Fibroblast of skin of scalp (primary cell): ENCODE results near the gene SLC26A2. TPM values are rescaled to one million over a fixed set of nuclear protein-coding genes. Genes with fewer than 3 reads are reported as not detected.
A peak's percentile ranks its signal among the peaks of the same experiment; 100 is the strongest.

ENCODE experiments used
- DNase-seq: peaks from one replicate; pipeline ENCODE4 v3.0.0-alpha.2; 2013
- polyA plus RNA-seq, 2 experiments: library from polyadenylated mRNA; unstranded; fragments of 120-200 nt; gene quantifications; one replicate each; pipeline ENCODE4 v1.2.1, GENCODE V29; 2013; ENCODE audit not compliant: insufficient read length in 2 of 2

Gene SLC26A2
- polyA plus RNA-seq (2013, experiment 1 of 2; ENCODE audit: insufficient read length): 7.1 TPM
- polyA plus RNA-seq (2013, experiment 2 of 2; ENCODE audit: insufficient read length): 8.9 TPM

DNA sequence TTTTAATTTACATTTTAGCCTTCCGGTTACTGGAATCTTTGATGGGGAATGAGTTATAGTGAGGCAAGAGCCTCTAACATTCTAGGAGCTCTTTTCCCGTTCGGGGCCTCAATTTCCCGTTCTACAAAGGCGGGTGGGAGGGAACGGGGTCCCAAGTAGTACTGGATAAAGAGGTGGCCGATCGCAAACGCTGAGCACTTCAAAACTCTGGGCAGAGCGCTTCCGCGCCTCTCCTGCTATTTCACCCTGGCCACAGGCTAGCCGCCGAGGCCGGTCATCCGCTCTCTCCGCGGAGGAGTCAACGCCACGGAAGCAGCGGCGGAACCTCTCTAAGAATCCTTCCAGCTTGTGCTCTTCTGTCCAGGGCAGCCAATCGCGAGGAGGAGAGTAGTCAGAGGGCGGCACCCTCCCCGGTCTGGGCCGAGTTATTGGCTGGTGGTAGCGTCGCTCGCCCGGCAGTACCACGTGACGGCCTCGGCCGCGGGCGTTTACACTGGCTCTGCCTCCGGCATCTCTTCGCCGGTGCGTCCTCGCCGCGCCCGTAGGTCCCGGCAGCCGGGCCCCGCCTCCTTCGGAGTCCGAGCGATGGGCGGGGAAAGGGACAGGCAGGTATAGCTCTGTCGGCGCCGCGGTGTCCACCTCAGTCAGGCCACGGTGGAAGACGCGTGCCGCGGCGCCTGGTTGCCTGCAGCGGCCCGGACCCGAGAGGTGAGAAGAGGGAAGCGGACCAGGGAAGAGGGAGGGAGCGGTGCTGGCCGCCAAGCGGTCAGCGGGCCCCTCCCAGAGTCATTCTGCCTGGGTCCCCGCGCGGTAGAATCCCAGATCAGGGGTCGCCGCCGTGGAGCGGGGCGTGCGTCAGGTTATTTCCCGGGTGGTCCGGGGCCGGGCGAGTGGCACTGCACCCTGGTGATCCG, at the start of gene SLC26A2:
SLC26A2 (plus strand) TSS at position 487 of the 914 bp plus-strand sequence. CDS start 16,895 bp downstream, outside the sequence.
- peak; percentile 98 for DNase-seq

DNA sequence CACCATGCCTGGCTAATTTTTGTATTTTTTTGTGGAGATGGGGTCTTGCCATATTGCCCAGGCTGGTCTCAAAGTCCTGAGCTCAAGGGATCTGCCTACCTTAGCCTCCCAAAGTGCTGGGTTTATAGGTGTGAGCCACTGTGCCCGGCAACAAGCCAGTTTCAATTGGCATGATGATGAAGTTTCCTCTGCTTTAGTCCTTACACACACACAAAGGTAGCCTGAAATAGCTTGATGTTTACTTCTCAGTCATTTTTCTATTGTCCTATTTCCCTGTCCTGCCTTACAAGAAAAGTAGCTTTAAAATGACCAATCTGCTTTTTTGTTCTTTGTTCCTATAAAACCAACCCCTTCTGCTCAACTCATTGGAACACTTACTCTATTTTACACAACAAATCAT, 49.5 kb upstream of the SLC26A2 start:
- DNase-seq: no peak

DNA sequence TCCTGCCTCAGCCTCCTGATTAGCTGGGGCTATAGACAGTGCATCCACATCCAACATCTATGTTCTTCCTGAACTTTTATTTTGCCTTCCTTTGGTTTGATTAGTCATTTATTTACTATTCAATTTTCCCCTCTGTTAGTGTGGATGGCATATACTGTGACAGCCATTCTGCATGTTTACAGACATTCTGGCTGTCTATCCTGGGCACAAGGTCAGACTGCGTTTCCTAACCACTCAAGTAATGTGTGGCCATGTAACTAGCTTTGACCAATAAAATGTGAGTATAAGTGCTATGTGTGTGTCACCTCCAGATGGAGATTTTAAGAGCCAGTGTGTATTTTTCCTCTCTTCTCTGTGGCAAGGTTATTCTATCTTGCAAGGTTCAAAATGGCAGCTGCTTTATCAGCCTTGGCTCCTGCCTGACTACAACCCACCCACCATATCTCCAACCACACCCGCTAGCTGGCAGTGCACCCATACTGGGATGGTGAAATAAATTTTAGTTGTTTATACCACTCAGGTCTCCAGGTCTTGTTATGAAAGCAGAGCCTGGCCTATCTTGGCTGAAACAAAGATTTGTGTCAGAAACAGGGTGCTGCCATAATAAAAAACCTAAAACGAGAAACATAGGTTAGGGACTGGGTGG, 48.2 kb upstream of the SLC26A2 start:
- DNase-seq: no peak

DNA sequence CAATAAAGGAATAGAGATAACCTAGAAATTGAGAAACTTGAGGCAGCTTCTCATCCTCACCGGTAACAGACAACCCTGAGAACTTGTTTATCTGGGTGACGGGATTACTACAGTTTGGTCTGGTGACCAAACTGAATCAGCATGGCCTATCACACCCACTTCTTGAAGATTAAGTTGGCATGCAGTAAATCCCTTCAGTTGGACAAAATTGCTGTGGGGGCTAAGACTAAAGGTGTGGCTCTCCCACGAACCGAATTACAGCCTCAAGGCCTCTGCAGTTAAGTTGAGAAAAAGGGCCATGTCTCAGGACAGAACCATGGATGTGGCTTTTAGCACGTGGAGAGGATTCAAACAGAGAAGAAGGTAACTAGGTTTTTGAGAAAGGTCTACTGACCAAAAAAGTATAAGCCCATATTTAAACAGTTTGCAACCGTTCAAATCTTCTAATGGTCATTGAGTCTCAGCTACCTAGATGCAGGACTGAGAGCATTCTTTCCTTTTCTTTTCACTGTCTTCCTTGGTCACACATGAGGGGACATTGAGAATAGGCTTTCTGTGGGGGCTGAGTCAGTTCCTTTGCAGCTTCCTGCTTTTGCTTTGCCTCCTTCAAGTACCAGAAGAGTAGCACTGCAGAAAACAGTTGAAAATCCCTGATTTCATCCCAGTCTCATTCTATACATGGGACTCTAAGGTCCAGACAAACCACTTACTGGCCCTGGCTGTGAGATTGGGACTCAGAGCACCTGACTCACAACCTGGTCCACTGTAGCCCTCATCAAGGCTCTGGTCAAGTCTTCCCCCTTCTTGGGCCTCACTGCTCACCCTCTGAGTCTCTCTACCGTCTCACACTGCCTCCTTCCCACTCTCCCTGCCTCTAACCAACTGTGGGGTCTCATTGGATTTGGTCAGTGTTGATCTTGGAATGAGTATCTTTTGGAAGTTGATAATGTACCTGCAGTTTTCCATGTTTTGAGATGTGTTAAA, 46.8 kb upstream of the SLC26A2 start:
- no peak for DNase-seq

DNA sequence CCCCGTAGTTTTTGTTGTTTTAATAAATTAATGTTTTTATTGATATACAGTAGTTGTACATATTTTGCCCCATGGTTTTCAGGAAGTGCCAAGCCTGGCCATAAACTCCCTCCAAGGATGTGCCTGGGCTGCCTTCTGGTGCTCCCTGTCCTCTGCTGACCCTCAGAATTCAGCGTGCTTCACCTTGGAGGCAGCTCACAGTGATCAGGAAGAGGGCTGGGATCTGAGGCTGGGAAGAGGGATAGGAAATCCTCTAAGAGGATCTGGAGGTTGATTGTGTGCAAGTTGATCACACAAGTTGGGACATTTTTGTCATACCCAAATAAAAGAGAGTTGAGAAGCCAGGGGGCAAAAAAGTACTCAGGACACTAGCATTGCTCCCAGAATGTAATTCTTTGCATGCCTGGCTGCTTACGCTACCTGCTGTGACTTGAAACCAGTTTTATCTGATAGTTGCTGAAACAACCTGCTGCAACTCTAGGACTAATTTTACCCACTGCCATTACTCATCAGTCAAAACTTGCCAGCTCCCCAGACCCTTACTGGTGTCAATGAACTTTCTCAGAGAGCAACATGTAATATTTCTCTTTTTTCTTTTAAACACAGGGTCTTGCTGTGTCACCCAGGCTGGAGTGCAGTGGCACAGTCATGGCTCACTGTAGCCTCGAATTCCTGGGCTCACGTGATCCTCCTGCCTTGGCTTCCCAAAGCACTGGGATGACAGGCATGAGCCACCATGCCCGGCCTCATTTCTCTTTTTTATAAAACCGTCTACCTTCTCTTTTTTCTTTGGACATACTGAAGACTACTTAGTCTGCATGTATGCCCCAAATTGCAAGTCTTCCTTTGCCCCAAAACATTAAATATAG, 44.9 kb upstream of the SLC26A2 start:
- DNase-seq: peak; percentile 31

DNA sequence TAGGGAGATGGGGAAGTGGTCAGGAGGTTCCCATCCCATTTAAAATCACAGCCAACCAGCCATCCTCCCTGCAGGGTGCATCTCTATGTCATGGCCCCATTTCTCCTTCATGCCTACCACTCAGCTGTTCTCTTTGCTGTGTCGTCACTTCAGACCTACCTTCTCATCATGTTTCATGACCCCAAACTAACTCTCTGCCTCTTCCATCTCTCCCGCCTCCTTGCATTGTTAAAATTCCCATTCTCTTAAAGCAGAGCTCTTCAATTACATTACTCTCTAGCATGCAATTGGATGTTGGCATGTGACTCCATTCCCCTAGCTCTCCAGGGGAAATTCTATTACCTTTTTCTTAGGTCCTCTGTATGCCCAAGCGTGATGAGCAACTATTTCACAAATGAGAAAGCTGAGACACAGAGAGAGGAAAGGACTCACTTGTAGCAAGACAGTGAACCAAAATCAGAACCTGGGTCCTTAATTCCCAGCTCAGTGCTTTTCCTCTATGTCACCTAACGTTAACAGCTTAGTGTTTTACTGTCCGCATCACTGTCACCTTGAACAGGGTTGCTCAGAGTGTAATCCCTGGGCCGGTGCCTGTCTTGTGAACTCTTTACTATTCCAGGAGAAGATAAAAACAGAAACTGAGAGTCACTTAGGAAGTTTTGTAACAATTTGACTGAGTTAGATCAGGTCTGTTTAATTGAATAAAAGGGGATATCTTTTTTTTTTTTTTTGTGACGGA, 44.1 kb upstream of the SLC26A2 start:
- DNase-seq: peak; percentile 15

DNA sequence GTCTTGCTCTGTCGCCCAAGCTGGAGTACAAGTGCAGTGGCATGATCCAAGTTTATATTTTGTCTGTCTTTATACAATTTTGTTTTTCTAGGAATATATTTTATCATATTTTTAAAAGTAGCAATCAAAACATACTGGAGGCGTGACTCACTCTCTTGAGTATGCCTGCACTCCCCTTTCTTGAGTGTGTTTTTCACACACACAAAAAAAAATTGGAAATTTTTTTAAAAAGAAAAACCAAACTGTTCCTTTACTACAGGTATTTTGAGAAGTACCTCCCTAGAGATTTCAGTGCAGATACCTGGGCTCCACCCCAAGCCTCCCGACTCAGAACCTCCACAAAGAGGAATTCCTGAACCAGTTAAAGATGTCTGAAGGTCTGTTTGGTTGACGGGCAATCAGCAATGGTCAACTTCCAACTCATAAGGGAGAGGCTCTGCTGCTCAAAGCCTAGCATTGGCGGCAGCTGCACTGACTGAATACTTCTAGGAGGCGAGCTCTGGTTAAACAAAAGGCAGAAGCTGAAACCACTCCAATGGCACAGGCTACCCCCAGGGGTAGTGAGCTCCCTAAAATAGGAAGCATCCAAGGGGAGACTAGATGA, 43.4 kb upstream of the SLC26A2 start:
- peak; percentile 41 for DNase-seq

DNA sequence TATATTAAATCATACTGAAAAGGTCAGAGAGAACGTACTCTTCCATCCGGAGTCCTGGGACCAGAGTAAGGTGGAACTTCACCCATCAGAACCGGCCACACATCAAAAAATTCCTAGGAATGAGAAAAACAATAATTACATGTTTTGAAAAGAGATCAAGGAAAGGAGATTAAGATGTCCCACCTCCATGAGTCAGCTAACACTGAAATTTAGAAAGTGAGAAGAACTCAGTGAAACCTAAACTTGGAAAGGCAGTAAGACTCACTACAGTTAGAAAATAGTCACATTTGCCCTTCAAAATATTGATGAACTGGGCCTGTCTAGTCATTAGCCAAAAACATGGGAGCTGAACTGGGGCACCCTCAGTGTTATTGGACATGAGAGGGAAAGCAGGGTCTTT, 39.0 kb upstream of the SLC26A2 start:
- DNase-seq: no peak

DNA sequence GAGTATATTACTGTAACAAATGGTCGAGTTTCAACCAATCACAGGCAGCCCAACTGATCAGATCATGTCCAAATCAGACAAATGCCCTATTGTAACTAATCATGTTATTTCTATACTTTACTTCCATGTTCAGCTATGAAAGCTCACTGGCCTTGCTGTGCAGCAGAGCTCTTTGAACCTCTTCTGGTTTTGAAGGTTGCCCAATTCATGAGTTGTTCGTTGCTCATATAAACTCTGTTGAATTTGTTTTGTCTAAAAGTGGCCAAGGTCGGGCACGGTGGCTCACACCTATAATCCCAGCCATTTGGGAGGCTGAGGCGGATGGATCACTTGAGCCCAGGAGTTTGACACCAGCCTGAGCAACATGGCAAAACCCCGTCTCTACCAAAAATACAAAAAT, 37.6 kb upstream of the SLC26A2 start:
- DNase-seq: no peak

DNA sequence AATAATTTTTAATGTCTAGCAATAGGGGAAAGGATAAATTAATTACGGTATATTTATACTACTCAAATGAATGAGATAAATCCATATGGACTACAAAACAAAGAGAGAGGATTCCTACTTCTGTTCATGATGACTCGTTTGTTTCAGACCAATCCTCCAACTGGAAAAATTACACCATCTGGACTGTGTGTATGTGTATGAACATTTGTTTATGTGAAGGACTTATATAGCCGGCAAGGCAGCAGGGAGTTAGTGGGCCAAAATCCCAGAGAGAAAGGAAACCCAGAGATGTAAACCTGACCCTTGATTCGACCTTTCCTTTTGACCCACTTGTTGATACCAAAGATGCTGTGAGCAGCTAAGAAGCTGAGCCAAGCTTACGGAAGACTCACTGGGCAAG, 36.1 kb upstream of the SLC26A2 start:
- DNase-seq: no peak

DNA sequence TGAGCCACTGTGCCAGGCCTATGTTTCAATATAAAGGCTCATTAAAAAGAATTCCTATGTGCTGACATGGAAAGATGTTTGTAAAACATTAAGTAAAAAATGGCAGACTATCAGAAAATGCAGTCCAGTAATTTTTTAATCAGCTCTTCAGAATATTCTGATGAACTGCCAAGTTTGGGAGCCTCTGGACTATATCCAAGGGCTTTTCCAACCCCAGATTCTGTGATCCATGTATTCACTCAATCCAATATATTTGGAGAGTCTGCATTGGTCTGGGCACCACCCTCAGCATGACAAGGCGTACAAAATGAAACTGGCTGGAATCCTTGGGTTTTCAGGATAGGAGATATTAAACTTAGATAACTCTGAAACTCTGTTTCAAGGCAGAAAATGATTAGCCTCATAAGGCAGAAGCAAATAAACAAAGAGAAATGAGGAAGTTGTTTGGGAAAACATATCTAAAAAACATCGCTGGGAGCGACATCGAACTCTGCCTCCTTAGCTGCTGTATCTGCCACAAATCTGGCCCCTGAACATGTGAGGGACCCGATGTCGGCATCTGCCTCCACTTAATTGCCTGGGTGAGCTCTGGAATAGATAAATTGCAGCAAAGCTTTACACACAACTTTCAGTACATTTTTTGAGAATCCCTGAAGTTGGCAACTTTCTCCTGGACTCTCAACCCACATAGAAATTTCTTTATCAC, 30.4 kb upstream of the SLC26A2 start:
- DNase-seq: no peak

DNA sequence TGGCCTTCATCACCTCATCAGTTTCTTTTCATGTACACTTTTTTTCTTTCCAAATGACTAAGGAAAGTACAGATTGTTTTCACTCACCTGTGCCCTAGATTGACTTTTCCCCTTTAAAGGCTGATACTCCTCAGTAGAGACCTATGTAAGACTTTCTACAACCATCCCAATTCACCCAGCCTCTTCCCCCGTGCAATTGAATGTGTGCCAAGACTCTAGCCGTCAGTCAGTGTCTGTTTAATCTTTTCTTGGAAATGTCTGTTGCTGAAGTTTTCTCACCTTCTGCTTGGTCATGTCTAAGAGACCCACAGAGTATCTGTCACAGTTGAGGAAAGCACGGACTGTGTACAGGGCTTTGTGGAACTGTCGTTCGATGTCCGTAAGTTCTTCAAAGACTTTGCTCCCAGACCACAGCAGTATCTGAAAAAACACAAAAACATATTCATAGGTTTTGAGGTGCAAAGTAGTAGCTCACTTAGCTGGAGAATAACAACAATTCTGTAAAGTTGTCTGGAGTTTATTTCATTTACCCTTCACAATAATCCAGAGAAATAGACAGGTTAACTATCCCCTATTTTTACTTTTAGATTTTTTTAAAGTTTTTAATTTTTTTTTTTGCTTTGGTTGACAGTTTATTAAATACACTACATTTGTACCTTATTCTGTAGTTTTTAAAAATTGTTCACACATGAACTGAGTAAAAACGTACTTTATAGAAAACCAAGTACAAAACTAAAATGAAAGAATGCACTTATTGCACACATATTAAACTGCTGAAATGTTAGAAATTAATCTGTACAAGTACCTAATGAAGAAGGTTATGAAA, 29.6 kb upstream of the SLC26A2 start:
- DNase-seq: no peak

DNA sequence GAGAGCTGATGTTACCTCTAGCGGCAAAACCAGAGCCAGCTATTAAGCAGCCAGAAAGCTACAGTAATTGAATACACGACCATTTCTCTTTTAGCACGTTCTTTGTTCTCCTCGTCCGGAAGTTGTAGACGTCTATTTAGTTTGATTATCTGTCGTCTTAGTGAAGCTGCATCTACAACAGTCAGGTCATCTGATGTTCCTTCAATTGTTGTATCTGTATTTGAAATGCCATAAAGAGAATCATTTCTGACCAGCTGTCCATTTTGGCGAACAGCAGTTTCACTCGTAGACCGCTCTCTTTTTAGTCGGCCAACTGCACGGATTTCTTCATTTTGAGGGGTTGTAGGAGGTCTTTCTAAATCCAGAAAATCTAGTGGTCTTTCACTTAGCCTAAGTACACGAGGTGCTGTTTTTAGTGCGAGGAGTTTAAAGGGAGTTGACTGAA, 28.5 kb upstream of the SLC26A2 start:
- no peak for DNase-seq

DNA sequence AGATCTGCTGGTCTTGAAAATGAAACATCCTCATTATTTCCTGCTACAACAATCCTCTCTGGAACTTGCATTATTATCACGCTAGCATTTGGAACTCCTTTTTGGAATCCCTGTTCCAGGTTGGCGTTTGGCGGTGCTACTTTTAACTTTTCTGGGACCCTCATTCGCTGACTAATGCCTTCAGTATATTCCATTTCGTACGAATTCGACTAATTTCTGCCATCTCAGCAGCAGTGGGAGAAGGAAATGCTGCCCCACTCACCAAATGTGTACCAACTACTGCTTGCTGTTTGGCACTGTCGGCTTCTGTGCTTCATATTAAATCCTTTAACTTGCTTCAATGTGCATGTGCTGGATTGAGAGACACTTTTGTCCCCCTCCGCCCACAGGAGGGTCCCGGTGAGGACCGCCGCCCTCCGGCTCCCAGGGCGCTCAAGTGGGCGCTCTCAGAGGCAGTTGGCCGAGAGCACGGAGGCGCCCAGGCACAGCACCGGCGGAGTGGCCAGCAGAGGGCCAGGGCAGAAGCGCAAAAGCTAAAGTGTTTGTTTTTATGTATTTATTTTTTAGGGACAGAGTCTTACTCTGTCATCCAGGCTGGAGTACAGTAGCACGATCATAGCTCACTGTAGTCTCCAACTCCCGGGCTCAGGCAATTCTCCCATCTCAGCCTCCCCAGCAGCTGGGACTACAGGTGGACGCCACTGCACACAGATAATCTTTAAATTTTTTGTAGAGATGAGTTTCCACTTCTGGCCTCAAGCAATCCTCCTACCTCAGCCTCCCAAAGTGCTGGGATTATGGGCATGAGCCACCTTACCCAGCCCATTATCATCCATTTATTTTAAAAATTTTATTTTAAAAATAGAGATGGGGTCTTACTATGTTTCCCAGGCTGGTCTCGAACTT, 27.9 kb upstream of the SLC26A2 start:
- DNase-seq: no peak

DNA sequence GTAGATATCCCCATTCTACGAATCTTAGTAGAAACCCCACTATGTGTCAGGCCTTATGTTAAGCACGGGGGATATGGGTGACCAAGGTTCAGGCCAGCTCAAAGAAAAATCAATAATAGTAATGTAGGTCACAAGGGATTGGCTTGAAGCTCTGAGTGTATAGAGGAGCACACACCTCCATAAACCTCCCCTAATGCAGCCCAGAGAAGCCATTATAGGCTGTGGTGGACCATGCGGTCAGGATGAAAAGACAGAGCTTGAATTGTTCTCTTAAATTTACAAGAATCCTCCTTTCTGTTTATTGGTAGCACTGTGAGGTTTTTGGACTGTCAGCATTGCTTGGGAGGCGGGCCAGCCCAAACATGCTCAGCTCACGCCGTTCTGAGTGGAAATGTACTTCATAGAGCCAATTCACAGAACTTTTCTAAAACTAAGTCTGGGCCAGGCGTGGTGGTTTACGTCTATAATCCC, 25.1 kb upstream of the SLC26A2 start:
- no peak for DNase-seq

DNA sequence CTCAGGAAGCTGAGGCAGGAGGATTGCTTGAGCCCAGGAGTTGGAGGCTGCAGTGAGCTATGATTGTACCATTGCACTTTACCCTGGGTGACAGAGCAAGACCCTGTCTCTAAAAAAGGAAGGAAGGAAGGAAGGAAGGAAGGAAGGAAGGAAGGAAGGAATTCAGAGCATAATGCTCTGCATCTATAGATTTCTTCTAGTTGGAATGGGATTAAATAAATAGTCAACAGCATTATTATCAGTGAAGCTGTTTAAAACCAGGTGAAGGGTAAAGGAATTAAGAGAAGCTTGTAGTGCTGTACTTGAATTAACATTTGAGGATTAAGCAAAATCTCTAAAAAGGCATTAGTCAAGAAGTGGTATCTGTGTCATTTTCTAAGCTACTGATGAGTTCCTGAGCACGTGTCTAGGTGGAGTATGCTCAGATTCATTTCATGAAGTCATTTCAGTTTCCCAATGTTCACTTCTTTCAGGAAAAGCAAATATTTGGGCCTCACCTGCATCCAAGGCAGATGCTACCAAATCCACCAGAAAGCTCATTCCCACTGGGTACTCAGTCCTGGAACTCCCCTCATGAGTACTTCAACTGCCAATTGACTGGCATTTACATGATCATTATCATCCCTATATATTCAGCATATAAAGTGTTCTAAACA, 24.4 kb upstream of the SLC26A2 start:
- no peak for DNase-seq

DNA sequence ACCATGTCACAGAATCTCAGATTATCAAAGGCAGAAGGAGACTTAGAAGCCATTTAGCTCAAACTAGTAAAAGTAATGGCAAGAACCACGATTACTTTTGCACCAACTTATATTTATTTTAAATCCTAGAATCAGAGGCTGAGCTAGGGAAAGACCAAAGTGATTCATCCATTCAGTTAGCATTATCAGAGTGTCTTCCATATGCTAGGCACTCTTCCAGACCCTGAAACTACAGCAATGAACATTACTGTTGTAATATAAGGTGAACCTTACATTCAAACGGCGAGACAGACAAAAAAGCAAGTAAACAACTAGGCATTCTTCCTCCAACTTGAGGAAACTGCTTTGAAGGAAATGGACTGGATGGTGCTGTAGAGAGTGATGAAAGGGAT, 23.9 kb upstream of the SLC26A2 start:
- DNase-seq: no peak
